ENCODE data around the gene TMEM82.

Gene TMEM82

GRCh38 chr1:15736892-15737261 is 5.4 kb upstream of the TMEM82 start:
- no peak for DNase-seq

DNA sequence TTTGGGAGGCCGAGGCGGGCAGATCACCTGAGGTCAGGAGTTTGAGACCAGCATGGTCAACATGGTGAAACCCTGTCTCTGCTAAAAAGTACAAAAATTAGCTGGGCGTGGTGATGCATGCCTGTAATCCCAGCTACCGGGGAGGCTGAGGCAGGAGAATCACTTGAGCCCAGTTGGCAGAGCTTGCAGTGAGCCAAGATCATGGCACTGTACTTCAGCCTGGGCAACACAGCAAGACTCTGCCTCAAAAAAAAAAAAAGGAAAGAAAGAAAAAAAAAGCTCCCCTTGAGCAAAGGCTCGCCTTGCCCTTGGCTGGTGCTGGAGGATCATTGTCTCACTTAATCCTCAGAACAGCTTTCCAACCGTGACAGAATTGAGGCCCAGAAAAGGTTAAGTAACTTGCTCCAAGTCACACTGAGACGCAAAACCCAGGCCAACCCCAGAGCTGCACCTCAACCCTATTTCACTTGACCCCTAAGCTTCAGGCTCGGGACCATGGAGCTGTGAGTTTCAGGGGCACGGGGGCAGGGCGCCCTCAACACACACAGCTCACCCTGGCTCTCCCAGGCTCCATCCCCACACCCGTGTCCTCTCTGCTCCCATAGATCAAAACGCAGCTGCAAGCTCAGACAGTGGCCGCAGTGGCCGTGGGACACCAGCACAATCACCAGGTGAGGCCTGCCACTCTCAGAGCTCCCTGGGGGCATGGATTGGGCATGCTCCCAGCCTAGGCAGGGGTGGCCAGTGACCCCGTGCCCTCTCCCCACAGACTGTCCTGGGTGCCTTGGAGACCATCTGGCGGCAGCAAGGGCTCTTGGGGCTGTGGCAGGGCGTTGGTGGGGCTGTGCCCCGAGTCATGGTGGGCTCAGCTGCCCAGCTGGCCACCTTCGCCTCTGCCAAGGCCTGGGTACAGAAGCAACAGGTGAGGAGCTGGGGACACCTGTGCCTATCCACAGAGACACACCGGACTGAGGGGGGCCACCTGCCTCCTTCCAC is 4.7 kb upstream of the TMEM82 start:
- DNase-seq = no peak

- DNase-seq = no peak
These were observed 3.7 kb upstream of the TMEM82 start for GRCh38 chr1:15738416-15739113.

DNA sequence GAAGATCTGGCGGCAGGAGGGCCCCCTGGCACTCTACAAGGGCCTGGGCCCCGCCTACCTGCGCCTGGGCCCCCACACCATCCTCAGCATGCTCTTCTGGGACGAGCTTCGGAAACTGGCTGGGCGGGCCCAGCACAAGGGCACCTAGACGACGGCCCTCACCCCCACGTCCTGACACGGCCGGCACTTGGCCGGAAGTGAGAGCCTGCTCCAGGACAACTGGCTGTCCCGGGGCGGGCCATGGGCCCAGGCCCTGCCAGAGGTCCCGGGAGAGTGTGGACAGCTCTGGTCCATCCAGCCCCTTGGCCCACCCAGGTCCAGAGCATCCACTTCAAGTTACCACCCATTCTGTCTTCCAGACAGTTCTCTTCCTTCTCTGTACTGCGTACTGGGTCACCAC is 3.0 kb upstream of the TMEM82 start:
- no peak for DNase-seq

GRCh38 chr1:15739745-15740144 is 2.6 kb upstream of the TMEM82 start:
- DNase-seq = no peak

GRCh38 chr1:15740924-15741850 is 1.1 kb upstream of the TMEM82 start:
- peak; percentile 86 for DNase-seq

DNA sequence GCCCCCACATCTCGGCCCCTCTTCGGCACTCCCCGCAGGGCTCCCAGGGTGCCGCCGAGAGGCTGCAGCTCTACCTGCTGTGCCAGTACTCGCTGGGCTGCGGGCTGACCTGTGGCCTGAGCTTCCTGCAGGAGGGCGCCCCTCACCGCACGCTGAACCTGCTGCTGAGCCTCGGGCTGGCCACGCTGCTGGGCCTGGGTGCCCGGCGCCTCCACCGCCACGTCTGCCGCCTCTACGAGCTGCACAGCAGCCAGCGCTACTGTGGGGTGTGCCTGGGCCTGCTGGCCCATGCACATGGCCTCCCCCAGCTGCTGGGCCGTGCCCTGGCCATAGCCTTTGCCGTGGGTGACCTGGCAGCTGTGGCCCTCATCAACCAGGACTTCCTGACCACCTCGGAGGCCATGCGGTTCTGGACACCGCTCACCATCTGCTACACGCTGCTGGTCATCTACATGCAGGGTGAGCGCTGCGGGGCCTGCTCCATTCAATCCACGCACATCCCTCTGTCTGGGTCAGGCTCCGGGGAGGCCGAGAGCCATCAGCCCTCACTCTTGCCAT is 1.9 kb downstream of the TMEM82 start:
- no peak for DNase-seq

DNA sequence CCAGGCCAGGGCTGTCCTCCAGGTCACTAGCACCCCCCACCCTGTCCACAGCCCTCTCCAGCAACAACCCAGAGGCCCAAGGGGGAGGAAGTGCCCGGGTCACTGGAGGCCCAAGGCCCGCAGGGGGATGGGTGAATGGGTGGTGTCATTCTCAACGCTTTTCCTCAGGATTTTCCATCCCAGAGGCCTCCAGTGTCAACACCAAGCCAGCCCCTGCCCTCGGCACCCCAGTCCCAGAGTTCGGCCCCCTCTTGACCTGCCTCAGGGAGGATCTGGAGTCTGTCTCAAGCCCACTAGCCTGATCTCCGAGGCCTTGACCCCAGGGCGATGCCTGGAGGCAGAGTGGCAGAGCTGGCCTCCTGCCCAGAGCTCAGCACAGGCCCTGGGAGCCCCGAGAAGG is 5.1 kb downstream of the TMEM82 start:
- DNase-seq = no peak

DNA sequence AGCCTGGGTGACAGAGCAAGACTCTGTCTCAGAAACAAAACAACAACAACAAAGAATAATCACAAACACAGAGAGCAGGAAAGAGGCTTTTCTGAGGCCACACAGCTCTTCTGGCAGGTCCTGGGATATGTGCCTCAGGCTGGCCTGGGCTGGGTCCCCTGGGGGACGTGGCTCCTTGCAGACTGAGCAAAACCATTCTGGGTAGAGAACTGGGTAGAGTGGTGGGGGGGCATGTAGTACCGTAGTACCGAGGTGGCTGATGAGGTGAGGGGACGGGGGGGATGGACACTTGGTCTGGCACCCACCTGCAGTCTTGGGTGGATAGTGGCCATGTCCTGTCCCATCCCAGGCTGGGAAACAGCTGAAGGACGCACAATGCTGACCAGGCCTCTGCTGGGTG is 6.0 kb downstream of the TMEM82 start:
- no peak for DNase-seq

GRCh38 chr1:15748690-15749398 is 6.5 kb downstream of the TMEM82 start:
- DNase-seq = no peak

GRCh38 chr1:15749399-15750291 is 7.3 kb downstream of the TMEM82 start:
- no peak for DNase-seq

GRCh38 chr1:15750924-15751323 is 8.6 kb downstream of the TMEM82 start:
- DNase-seq = no peak

DNA sequence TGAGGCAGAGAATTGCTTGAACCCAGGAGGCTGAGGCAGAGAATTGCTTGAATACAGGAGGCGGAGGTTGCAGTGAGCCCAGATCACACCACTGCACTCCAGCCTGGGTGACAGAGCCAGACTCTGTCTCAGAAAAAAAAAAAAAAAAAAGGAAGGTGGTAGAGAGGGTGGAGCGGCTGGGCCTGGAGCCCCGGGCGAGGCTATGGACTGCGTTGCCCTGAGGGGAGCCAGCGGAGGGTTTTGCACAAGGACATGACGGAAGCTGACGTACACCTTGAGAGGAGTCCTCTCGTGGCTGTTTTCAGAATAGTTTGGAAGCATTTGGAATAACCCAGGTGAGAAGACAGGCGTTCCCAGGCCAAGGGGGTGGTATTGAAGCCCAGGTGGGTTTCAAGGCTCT is 9.4 kb downstream of the TMEM82 start:
- no peak for DNase-seq

DNA sequence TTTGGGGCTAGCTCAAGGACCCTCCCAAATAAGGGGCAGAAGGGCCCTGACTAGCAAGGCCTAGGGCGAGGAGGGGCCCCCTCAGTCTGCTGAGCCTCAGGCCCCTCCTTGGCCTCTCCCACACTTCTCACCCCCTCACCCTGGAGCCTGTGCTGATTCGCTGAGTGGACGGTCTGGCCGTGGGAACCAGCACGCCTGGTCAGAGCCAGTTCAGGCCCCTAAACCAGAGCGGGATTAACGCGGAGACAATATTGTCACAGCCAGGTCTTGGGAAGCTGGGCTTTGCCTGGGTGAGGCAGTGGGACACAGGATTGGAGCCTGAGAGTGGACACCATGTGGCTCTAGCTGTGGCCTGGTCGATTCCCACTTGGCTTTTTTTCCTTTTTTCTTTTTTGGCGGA is 11.5 kb downstream of the TMEM82 start:
- DNase-seq = no peak

GRCh38 chr1:15755021-15755645 is 12.8 kb downstream of the TMEM82 start:
- no peak for DNase-seq

GRCh38 chr1:15755646-15756040 is 13.3 kb downstream of the TMEM82 start:
- DNase-seq = no peak

DNA sequence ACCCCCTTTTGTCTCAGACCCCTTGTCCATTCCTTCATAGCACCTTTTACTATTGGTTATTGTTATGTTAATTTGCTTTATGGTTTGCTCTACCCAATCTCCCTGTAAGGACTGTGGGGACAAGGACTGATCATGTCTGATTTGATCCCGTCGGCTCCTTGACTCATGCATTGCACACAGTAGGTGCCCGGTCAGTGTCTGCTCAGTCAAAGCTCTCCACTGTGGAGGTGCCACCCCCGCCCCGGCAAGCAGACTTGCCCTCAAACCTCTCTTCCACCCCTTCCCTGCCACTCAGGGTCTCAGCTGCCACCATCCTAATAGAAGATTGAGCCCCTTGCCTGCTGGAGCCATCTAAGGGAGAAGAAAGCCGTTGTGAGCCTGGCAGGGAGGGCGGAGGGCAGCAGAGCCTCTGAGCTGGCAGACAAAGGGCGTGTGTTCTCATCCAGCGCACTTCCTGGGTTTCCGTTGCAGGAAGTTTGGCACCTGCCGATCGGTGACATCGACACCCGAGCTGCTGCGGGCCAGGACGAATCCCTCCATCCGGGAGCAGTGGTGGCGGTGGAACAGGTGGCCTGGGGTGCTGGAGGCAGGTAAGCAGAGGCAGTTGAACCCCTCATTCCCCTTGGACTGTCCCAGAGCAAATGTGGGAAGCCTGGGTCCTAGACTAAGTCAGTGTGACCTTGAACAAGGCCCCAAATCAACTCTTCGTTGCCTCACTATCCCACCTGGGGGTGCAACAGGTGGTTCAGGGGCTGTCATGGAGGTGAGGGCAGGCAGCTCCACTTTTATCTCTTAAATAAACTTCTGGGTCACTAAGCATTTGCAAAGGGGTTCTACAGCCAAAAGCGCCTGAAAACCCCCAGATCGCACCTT is 14.1 kb downstream of the TMEM82 start:
- no peak for DNase-seq

GRCh38 chr1:15757016-15757543 is 14.8 kb downstream of the TMEM82 start:
- no peak for DNase-seq
